ENCODE data around the gene ASIC3.

ASIC3 gene

GRCh38 chr7:151087245-151088018 is 39.1 kb downstream of the ASIC3 start:
- no peak for DNase-seq

GRCh38 chr7:151088019-151088855 is 39.9 kb downstream of the ASIC3 start:
- DNase-seq = no peak

- no peak for DNase-seq
Observed at GRCh38 chr7:151088856-151089699, 40.7 kb downstream of the ASIC3 start.

GRCh38 chr7:151089893-151090730 is 41.8 kb downstream of the ASIC3 start:
- DNase-seq = no peak

- DNase-seq = no peak
Observed at GRCh38 chr7:151091003-151091402, 42.7 kb downstream of the ASIC3 start.

GRCh38 chr7:151091431-151091830 is 43.1 kb downstream of the ASIC3 start:
- no peak for DNase-seq

GRCh38 chr7:151091988-151092387 is 43.7 kb downstream of the ASIC3 start:
- DNase-seq = no peak

GRCh38 chr7:151093748-151094147 is 45.4 kb downstream of the ASIC3 start:
- no peak for DNase-seq

GRCh38 chr7:151094675-151095074 is 46.3 kb downstream of the ASIC3 start:
- DNase-seq = no peak

- no peak for DNase-seq
Observed at GRCh38 chr7:151095123-151095797, 46.9 kb downstream of the ASIC3 start.

GRCh38 chr7:151095828-151096475 is 47.6 kb downstream of the ASIC3 start:
- DNase-seq = no peak

GRCh38 chr7:151099486-151100211 is 51.3 kb downstream of the ASIC3 start:
- no peak for DNase-seq

- DNase-seq = no peak
Observed at GRCh38 chr7:151100921-151101320, 52.6 kb downstream of the ASIC3 start.

- DNase-seq = no peak
Observed at GRCh38 chr7:151101621-151102396, 53.5 kb downstream of the ASIC3 start.
